ENCODE data around the gene ANKRD37. TPM values are rescaled to one million over a fixed set of nuclear protein-coding genes. Genes with fewer than 3 reads are reported as not detected.

The ANKRD37 gene
- total RNA-seq, 1 donor: 22.8 TPM

DNA sequence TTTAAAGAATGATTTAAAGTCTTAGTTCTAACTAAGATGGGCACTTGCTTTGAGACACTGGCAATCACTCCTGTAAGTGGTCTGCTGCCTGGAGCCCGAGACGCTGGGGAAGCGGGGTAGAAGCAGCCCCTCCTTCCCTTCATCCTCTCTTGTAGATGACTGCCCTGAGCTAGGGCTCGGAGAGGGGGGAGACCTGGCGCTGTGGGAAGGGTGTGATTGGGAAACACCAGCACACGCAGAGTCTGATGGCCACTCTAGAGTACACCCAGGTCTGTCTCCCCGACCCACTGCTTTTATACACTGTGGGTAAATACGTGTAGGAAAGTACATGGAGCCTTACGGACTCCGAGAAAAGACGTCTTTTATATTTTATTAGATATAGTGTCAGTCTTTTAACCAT is 24.9 kb upstream of the ANKRD37 start:
- DNase-seq (ENCODE audit: insufficient read length, low spot score, missing footprints): no peak
- H3K4me1 ChIP-seq (ENCODE audit: insufficient read depth, low read length): no peaks in the 10 kb centered on the region
- peaks cover 40% of the 10 kb centered on the region for H3K36me3 ChIP-seq (ENCODE audit: insufficient read depth, low read length)
- no peaks in the 10 kb centered on the region for H3K79me2 ChIP-seq (ENCODE audit: insufficient read depth, low read length)
- no peaks in the 10 kb centered on the region for H4K20me1 ChIP-seq (ENCODE audit: insufficient read depth, low read length)
- H3K9me3 ChIP-seq (ENCODE audit: low read depth, low read length): no peaks in the 10 kb centered on the region
- no peak overlapping the region for H3K4me3 ChIP-seq (ENCODE audit: insufficient read depth, low read length)
- no peak overlapping the region for H2AFZ ChIP-seq (ENCODE audit: low read length)
- H3K4me2 ChIP-seq (ENCODE audit: insufficient read depth, low read length): no peak overlapping the region
- no peak overlapping the region for H3K27ac ChIP-seq (ENCODE audit: low read depth, low read length)
- TF ChIP-seq, protein P1, sequence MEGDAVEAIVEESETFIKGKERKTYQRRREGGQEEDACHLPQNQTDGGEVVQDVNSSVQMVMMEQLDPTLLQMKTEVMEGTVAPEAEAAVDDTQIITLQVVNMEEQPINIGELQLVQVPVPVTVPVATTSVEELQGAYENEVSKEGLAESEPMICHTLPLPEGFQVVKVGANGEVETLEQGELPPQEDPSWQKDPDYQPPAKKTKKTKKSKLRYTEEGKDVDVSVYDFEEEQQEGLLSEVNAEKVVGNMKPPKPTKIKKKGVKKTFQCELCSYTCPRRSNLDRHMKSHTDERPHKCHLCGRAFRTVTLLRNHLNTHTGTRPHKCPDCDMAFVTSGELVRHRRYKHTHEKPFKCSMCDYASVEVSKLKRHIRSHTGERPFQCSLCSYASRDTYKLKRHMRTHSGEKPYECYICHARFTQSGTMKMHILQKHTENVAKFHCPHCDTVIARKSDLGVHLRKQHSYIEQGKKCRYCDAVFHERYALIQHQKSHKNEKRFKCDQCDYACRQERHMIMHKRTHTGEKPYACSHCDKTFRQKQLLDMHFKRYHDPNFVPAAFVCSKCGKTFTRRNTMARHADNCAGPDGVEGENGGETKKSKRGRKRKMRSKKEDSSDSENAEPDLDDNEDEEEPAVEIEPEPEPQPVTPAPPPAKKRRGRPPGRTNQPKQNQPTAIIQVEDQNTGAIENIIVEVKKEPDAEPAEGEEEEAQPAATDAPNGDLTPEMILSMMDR (IDR thresholded peaks at IDR 0.05; ENCODE audit: extremely low read depth, low read depth, low read length): no peak
- H3K27me3 ChIP-seq (ENCODE audit: insufficient read depth, low read length): no peaks in the 10 kb centered on the region

DNA sequence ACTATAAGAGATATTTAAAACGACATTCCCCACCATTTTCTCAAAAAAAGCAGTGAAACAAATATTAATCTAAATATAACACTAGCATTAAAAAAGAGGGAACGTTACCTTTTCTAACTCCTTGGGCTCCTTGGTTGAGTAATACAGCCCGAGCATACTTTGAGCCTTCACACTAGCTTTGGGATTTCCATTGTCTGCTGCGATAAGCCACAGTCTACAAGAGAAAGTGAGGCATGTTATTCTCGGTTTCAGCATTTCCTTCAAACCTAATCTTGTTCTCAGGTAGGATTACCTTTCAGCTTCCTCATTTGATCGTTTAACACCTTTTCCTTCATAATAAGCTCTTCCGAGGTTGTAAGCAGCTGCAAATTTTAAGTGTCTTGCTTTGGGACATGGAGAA is 22.6 kb upstream of the ANKRD37 start:
- Histone ChIP-seq H4K20me1 (ENCODE audit: insufficient read depth, low read length) (no peaks in the 10 kb centered on the region), H3K27me3 (ENCODE audit: insufficient read depth, low read length) (no peaks in the 10 kb centered on the region), H3K36me3 (ENCODE audit: insufficient read depth, low read length) (peaks cover 57% of the 10 kb centered on the region), H3K79me2 (ENCODE audit: insufficient read depth, low read length) (no peaks in the 10 kb centered on the region), H3K4me1 (ENCODE audit: insufficient read depth, low read length) (no peaks in the 10 kb centered on the region), H3K4me2 (ENCODE audit: insufficient read depth, low read length) (no peak overlapping the region), H3K9me3 (ENCODE audit: low read depth, low read length) (no peaks in the 10 kb centered on the region), H3K27ac (ENCODE audit: low read depth, low read length) (no peak overlapping the region), H2AFZ (ENCODE audit: low read length) (no peak overlapping the region), H3K4me3 (ENCODE audit: insufficient read depth, low read length) (no peak overlapping the region)
- DNase-seq (ENCODE audit: insufficient read length, low spot score, missing footprints): no peak
- TF ChIP-seq, protein P1 (IDR thresholded peaks at IDR 0.05; ENCODE audit: extremely low read depth, low read depth, low read length): no peak

DNA sequence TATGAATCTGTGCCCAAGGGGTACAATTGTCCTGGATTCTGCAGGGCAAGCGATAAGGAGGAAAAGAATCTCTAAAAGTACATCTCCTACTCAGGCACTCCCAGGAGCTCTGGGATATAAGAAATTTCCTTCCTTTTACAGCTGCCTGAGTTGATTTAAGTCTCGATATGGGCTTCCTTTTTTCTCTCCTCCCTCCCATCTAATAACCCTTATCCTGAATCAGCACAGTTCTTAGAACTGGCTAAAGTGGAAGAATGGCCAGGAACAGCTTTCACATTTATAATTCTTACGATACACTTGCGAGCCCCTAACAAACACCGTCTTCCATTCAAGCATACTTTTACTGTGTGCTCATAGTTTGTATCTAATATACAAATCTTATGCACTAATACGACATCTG is 22.1 kb upstream of the ANKRD37 start:
- H4K20me1 ChIP-seq (ENCODE audit: insufficient read depth, low read length): no peaks in the 10 kb centered on the region
- H3K27me3 ChIP-seq (ENCODE audit: insufficient read depth, low read length): no peaks in the 10 kb centered on the region
- H3K36me3 ChIP-seq (ENCODE audit: insufficient read depth, low read length): peaks cover 57% of the 10 kb centered on the region
- H3K4me2 ChIP-seq (ENCODE audit: insufficient read depth, low read length): no peak overlapping the region
- H3K9me3 ChIP-seq (ENCODE audit: low read depth, low read length): no peaks in the 10 kb centered on the region
- H2AFZ ChIP-seq (ENCODE audit: low read length): no peak overlapping the region
- H3K4me3 ChIP-seq (ENCODE audit: insufficient read depth, low read length): no peak overlapping the region
- TF ChIP-seq, protein P1 (IDR thresholded peaks at IDR 0.05; ENCODE audit: extremely low read depth, low read depth, low read length): no peak
- no peaks in the 10 kb centered on the region for H3K4me1 ChIP-seq (ENCODE audit: insufficient read depth, low read length)
- no peak overlapping the region for H3K27ac ChIP-seq (ENCODE audit: low read depth, low read length)
- DNase-seq (ENCODE audit: insufficient read length, low spot score, missing footprints): no peak
- H3K79me2 ChIP-seq (ENCODE audit: insufficient read depth, low read length): no peaks in the 10 kb centered on the region

DNA sequence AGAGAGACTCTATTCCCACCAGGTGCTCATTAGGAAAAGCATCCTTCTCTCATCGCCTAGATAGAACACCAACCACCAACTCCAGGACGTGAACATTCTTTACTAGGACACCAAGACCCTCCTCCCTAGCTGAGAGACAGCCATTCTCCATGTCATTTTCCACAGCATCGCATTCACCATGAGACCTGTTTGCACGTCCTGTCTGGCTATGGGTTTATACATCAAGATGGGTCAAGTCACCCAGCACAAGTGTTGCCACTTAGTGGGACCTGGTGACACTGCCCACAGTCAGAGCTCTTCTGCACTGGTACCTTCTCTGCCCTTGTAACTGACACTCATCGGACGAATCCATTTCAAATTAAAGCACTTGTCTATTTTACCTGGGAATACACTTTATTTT is 18.4 kb upstream of the ANKRD37 start:
- H4K20me1 ChIP-seq (ENCODE audit: insufficient read depth, low read length): no peaks in the 10 kb centered on the region
- H3K27me3 ChIP-seq (ENCODE audit: insufficient read depth, low read length): no peaks in the 10 kb centered on the region
- peaks cover 28% of the 10 kb centered on the region for H3K36me3 ChIP-seq (ENCODE audit: insufficient read depth, low read length)
- TF ChIP-seq, protein P1 (IDR thresholded peaks at IDR 0.05; ENCODE audit: extremely low read depth, low read depth, low read length): no peak
- no peaks in the 10 kb centered on the region for H3K79me2 ChIP-seq (ENCODE audit: insufficient read depth, low read length)
- no peak overlapping the region for H3K27ac ChIP-seq (ENCODE audit: low read depth, low read length)
- H2AFZ ChIP-seq (ENCODE audit: low read length): no peak overlapping the region
- no peaks in the 10 kb centered on the region for H3K9me3 ChIP-seq (ENCODE audit: low read depth, low read length)
- H3K4me1 ChIP-seq (ENCODE audit: insufficient read depth, low read length): peaks cover 6% of the 10 kb centered on the region
- no peak for DNase-seq (ENCODE audit: insufficient read length, low spot score, missing footprints)
- no peak overlapping the region for H3K4me3 ChIP-seq (ENCODE audit: insufficient read depth, low read length)
- no peak overlapping the region for H3K4me2 ChIP-seq (ENCODE audit: insufficient read depth, low read length)
